NCI-H345 treated with DMSO at 0.1 percent for 48 hours (cell line): ENCODE results near the gene CLEC20A.

Source experiments
- DNase-seq: peaks from one replicate; lab custom pipeline; 2025; ENCODE audit not compliant: unreplicated experiment; lab: John Stamatoyannopoulos, UW

Gene CLEC20A

GRCh38 chr1:178500936-178501554, 4.3 kb upstream of the CLEC20A start:
- no peak for DNase-seq

- DNase-seq, result no peak
Measured at GRCh38 chr1:178500091-178500770, 3.5 kb upstream of the CLEC20A start.

DNA sequence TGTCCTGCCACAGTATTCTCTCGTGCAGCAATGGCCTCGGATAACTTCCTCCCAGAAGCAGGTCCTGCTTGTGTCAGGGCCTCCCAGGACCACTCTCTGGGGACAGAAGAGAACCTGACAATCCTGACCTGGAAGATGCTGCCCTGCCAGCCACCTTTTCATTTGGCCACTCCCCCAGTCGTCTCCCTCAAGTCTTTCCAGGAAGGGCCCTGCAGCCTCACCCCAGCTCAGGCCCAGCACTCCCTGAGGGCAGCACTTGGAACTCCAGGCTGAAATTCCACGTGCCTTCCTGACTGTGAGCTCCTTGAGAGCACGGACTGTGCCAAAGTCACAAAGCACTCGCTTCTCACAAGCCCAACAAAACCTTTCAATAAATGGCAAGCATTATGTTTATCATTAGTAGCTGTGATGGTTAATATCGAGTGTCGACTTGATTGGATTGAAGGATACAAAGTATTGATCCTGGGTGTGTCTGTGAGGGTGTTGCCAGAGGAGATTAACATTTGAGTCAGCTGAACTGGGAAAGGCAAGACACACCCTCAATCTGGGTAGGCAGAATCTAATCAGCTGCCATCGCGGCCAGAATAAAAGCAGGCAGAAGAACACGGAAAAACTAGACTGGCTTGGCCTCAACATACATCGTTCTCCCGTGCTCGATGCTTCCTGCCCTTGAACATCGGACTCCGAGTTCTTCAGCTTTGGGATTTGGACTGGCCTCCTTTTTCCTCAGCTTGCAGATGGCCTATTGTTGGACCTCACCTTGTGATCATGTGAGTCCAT, 2.3 kb upstream of the CLEC20A start:
- no peak for DNase-seq

DNA sequence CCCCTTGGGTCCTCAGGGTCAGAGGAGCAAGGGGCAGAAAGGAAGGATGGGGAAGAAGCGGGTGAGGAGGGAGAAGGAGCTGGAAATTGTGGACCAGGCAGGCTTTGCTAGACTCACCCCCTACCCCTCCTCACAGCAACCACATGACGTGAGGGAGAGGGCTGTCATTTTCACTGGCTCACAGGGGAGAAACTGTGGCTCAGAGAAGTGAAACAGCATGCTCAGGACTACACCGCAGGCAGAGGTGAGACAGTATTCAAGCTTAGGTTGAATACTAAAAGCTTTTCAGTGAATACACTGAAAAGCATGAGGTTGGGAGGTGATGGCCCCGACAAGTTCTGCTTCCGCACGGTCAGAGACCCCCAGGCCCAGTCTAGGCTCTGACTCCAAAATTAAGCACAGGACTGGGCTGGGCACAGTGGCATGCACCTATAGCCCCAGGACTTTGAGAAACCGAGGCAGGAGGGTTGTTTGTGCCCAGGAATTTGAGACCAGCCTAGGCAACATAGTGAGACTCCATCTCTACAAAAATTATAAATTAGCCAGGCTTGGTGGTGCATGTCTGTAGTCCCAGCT, 1.2 kb upstream of the CLEC20A start:
- no peak for DNase-seq

DNA sequence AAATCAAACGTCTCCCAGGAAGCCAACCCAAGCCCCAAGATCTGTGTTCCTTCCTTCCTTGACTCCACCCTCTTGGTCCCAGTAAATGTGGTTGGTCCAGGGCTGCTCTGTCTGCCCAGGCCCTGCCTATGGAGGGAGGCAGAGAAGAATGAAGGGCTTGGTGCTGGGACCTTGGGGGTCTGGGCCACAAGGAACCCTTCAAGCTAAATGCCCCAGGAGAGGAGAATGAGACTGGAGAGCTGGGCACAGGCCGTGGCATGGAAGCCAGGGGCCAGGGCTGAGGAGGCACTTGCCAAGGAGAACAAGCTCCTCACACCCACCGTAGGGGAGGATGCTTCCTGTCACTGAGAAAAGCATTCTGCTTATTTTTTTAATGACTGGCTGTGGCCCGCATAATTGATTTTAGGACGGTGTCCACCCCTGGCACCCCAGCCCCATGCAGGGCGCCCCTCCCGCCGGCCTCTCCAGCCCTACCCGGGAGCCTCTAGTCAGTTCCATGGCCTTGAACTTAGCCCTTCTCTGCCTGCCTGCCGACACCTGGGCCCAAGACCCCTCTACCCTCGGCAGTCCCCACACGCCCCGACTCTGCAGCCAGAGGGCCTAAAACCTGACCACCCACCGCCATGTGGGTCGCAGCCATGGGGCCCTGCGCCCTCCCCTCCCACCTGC, 889 bp downstream of the CLEC20A start:
- no peak for DNase-seq

DNA sequence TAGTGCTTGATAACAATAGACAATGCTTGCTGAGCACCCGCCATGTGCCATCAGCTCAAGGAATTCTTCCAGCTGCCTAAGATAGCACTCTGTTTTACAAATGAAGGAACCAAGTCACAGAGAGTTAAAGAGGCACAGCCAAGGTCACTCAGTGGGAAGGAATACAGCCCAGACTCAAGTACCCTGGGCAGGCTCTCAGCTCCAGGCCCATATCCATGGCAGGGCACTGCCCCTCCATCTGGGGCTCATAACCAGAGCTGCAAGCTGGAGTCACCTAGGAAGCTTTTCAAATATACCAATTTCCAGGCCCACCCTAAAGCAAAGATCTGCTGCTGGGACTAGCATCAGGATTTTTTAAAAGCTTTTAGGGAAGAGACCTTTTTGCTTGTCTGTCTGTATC, 1.6 kb downstream of the CLEC20A start:
- no peak for DNase-seq

DNA sequence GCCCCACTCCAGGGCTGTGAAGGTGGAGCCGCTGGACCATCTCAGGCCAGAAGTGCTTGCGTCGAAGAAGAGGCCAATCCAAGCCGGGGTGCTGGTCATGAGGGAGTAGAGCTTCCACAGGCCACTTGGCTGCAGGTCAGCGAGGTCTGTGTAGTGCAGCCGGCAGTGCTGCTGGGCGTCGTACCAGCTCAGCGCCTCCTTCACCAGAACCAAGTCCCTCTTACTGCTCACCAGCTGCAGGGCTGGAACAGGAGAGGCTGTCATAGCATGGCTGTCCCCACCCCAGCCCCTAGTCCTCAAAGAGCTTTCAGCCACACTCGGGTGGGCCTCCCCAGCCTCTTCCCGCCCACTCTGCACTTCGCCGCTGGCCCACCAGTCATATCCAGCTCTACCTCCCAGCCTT, 2.2 kb downstream of the CLEC20A start:
- DNase-seq, result no peak

DNA sequence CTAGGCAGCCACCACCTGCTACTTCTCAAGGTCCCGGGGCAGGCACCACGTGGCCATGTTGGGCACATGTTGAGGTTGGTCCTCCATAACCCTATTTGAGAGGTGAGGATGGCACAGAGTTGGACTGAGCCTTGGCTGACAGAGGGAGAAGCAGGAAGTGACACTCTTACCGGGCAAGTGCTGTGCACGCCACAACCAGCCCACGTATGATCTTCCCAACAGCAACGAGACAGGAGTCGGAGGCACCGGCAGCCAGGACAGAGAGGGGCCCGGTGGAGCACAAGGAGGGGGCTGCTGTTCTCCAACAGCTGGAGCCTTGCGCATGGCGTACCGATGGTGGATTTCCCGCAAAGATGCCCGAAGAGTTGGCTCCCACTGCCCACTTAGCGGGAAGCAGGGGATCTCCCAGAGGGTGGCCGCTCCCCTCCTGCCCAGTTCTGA, 3.4 kb downstream of the CLEC20A start:
- no peak for DNase-seq

DNA sequence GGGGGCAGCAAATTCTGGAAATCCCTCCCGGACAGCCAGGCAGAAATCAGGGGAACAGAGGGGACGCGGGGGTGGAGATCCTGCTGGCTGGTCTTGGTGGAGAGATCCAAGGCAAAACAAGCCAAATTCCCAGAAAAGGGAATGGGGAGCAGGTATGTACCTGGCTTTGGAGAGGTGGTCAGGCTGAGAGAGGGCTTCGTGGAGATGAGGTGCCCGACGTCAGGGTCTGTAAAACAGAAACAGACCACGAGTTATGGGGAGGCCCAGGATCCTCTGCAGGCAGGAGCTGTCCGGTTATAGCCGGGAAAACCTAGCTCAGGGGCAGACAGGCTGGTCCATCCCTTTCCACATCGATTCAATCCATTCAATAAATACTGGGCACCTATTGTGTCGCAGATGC, 4.4 kb downstream of the CLEC20A start:
- no peak for DNase-seq

- no peak for DNase-seq
Measured at GRCh38 chr1:178491721-178492120, 5.0 kb downstream of the CLEC20A start.

GRCh38 chr1:178490967-178491366, 5.8 kb downstream of the CLEC20A start:
- DNase-seq, result no peak

GRCh38 chr1:178490136-178490535, 6.6 kb downstream of the CLEC20A start:
- DNase-seq, result no peak

- no peak for DNase-seq
Measured at GRCh38 chr1:178489399-178489798, 7.4 kb downstream of the CLEC20A start.

DNA sequence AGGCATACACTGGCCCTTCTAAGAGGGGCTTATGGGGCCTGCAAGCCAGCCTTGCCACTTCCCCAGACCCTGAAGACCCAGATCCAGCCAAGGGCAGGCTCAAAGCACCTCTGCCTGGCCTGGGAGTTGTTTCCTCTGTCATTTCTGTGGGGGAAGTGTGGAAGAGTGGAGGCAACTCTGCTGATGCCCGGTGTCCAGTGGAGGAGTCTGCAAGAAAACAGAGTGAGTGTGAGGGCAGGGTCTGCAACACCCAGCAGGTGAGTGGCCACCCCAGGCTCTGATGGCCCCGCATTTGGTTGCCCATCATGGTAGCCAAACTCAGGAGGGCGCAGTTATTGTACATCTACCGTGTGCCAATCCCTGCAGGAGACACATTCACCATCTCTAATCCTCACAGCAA, 8.4 kb downstream of the CLEC20A start:
- no peak for DNase-seq

- no peak for DNase-seq
Measured at GRCh38 chr1:178487070-178487615, 9.6 kb downstream of the CLEC20A start.

- DNase-seq, result no peak
Measured at GRCh38 chr1:178486100-178487069, 10.4 kb downstream of the CLEC20A start.

GRCh38 chr1:178485541-178485981, 11.2 kb downstream of the CLEC20A start:
- no peak for DNase-seq

DNA sequence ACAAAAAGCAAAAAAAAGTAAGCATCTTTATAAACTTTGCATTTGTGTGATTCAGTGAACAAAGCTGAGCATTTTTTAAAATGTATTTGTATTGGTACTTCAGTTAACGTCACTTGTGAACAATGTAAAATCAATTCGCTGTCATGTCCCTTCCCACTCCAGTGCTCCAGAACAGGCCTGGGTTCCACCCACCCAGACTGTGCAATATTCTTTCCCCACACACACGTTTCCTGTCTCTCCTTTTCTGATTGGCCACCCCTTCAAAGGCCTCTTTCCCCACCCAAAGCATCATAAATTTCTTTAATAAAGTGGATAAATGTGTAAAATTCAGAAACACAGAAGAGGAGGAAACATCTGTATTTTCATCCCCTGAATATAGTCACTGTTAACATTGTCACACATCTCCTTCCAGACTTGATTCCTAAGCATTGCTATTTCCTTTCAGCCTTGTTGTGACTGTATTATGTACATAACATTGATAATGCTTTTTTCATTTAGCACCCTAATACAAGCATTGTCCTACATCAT, 12.0 kb downstream of the CLEC20A start:
- DNase-seq, result no peak

GRCh38 chr1:178483251-178483957, 13.4 kb downstream of the CLEC20A start:
- DNase-seq, result no peak
